Upper lobe of left lung (tissue), 4 donors: ENCODE results near the gene FBXO10.
"Not testable (repeated sequence)": the region's sequence is repeated elsewhere in the genome, so short reads cannot be mapped to it uniquely, and the experiment has no call there.

Experiments
- EP300 ChIP-seq, 4 donors: sonication (generic); formaldehyde crosslinking; IDR thresholded peaks; one replicate each; pipeline ENCODE4 v1.5.1; 2017; ENCODE audit warnings: antibody characterized with exemption in 4 of 4, control low read depth in 2 of 4
- TF ChIP-seq, protein P1 (sequence below), 6 experiments: fragments of 450-650 bp in 4 of 6; fragments of 200-600 bp in 2 of 6; sonication (generic) in 2 of 6; IDR thresholded peaks; one replicate each; pipeline ENCODE4 v1.5.1; 2016 to 2019; ENCODE audit warnings: antibody characterized with exemption in 6 of 6

DNA sequence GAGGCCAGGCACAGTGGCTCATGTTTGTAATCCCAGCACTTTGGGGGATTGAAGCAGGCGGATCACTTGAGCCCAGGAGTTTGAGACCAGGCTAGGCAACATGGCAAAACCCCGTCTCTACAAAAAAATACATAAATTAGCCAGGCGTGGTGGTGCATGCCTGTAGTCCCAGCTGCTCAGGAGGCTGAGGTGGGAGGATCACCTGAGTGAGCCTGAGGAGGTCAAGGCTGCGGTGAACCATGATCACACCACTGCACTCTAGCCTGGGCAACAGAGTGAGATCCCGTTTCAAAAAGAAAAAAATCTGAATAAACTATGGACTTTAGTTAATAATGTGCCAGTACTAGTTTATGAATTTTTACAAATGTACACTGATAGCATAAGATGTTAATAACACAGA, 66.1 kb downstream of the FBXO10 start:
- TF ChIP-seq, protein P1, sequence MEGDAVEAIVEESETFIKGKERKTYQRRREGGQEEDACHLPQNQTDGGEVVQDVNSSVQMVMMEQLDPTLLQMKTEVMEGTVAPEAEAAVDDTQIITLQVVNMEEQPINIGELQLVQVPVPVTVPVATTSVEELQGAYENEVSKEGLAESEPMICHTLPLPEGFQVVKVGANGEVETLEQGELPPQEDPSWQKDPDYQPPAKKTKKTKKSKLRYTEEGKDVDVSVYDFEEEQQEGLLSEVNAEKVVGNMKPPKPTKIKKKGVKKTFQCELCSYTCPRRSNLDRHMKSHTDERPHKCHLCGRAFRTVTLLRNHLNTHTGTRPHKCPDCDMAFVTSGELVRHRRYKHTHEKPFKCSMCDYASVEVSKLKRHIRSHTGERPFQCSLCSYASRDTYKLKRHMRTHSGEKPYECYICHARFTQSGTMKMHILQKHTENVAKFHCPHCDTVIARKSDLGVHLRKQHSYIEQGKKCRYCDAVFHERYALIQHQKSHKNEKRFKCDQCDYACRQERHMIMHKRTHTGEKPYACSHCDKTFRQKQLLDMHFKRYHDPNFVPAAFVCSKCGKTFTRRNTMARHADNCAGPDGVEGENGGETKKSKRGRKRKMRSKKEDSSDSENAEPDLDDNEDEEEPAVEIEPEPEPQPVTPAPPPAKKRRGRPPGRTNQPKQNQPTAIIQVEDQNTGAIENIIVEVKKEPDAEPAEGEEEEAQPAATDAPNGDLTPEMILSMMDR (IDR thresholded peaks at IDR 0.05): not testable (repeated sequence)
- not testable (repeated sequence) for TF ChIP-seq EP300 (IDR thresholded peaks at IDR 0.05)
